RWPE1 (cell line): ENCODE measurements around the gene KCNH1.

Experiments
- CTCF ChIA-PET: fragments of 350-600 bp; sonication (Branson Sonifier 250); formaldehyde crosslinking; extraction: SDS; loops from one replicate; lab custom pipeline; 2021; lab: Yijun Ruan, JAX
- POLR2A ChIA-PET: fragments of 400-600 bp; formaldehyde crosslinking; extraction: SDS; loops from one replicate; lab custom pipeline; 2020; ENCODE audit warnings: antibody characterized with exemption; ENCODE audit not compliant: low non-redundant PET; lab: Yijun Ruan, JAX
- DNase-seq: peaks from one replicate; pipeline ENCODE4 v3.0.0; 2012; ENCODE audit warnings: low spot score
- H3K27ac ChIP-seq: fragments of 450-650 bp; 2 replicates; pipeline ENCODE4 v1.5.1; 2017
- CTCF ChIP-seq: fragments of 450-650 bp; conservative IDR thresholded peaks from 2 replicates; pipeline ENCODE4 v1.5.1; 2017; ENCODE audit warnings: low read depth, mild to moderate bottlenecking

The KCNH1 gene

GRCh38 chr1:210764536-210764935 is 369.4 kb downstream of the KCNH1 start:
- CTCF ChIA-PET: no interaction called here
- no peak for TF ChIP-seq CTCF
- POLR2A ChIA-PET: no interaction called here
- H3K27ac ChIP-seq: no peak overlapping the region
- DNase-seq: no peak

DNA sequence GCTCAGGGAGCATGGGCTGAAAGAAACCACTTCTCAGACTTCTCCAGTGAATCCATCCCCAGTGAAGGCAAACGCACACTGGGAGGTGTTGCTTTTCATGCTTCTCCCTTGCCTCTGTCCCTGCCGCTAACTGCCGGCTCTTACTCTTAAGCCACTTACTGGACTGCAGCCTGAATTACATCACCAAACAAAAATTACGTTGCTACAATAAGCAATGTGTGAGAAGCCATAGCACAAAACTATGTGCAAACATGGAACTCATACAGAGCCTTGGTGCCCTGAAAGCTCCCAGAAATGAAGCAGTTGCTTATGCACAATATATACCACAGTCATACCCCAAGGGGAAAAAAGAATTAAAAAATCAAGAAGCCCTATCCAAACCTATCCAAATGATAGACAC is 375.2 kb downstream of the KCNH1 start:
- ChIA-PET POLR2A (no interaction called here), CTCF (no interaction called here)
- no peak overlapping the region for H3K27ac ChIP-seq
- no peak for DNase-seq
- TF ChIP-seq CTCF: no peak

DNA sequence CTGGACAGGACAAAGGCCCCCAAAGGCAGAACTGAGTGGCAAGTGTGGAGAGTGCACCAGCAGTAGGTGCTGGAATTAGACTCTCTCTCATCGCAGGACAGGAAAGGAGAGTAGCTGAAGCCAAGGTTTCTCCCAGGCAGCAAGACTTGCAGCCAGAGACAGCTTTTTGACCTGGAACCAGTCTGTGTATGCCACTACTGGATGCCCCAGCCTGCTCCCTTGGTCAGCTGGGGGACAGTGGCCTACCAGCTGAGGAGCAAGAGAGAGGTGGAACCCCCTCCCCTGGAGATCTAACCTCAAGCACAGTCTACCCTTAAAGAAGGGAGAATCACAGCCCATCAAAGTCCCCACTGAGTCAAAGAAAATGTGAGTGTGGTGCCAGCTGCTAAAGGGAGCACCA is 375.7 kb downstream of the KCNH1 start:
- CTCF ChIA-PET: no interaction called here
- DNase-seq: no peak
- no peak for TF ChIP-seq CTCF
- POLR2A ChIA-PET: no interaction called here
- H3K27ac ChIP-seq: no peak overlapping the region

DNA sequence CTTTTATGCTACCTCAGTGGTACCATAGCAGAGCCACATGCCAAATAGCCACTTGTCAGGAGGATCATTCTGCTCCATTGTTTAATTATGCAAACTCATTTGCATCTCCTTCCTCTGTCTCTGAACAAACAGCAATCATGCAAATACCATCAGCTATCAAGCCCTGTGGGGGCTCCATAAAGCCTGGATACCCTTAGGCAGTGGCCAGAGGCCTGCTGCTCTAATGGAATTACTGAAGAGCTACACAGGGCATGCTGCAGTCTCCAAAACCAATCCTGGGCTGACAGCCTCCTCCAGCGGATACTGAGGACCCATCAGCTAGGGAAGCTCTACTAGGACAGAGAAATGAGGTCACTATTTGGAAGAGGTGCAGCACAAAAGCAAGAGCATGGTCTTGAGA is 376.3 kb downstream of the KCNH1 start:
- POLR2A ChIA-PET: no interaction called here
- no peak for TF ChIP-seq CTCF
- H3K27ac ChIP-seq: no peak overlapping the region
- CTCF ChIA-PET: no interaction called here
- no peak for DNase-seq

DNA sequence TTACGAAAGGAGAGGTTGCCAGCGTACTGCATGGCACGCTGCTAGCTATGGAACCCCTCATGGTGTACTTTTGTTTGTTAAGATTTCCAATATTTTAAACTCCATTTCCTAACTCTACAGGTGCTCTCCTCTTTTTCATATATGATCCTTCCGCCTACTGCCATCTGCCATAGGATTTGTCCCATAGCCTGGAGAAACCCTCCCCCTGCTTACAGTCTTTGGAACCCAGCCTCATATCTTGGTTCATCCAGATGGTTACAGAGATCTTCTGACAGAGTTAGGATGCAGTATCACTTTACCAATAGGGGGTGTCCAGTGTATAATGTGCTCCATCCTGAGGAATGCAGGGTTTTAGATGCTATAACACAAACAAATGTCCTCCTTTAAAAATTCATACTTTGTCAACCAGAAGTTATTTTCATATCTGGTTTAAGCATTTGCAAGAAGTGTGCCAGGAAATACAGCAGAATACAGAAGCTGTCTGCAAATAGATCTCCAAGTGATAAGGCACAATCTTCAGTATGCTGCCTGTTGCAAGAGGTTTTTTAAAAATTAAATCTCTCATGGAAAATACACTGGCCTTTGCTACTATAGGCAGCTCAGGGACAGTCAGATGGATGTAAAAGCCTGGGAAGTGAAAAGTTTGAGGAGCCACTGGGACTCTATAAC is 377.8 kb downstream of the KCNH1 start:
- DNase-seq: no peak

DNA sequence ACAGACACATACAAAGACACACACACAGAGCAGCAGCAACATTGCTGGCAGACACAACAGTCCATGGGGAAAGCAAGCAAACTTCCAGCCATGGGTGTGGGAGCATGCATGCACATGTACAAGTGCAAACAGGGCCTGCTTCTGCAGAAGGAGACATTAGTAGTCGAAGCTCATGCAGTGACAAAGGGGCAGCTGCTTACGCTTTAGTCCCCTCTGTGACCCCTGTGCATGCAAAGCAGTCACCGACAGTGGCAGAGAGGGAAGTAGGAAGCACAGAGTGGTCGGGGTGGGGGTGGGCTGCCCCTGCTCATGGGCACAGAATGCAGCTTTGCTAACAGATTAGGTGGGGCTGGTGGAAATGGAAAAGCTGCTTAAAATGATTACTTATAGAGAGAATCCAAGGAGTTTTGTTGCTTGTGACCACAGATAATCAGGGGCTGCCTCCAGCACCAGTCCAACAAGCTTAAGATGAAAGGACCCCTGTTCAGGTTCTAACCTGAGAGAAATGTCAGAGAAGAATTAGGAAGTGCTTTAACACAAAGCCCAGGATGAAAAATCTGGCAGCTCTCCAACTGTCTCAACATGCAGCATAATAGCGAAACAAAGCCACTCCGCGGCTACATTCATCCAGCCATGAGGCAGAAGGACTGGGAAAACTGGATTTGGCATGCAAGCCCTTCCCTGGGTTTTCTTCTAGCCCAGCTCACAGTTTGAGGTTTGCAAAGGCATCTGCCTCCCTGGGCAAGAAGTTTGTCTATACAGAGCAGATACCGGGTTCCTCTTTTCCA is 378.9 kb downstream of the KCNH1 start:
- CTCF ChIA-PET: interaction anchor here (0.7 kb wide), 2 partner anchors 16 to 19 kb away, joined by 3 read pairs; no protein-coding TSS in a partner anchor
- POLR2A ChIA-PET: no interaction called here
- DNase-seq: peak; percentile 5

More for the DNA sequence above, 377.8 kb downstream of the KCNH1 start:
- CTCF ChIA-PET: no interaction called here
- no peak for TF ChIP-seq CTCF
- POLR2A ChIA-PET: no interaction called here
- H3K27ac ChIP-seq: no peak overlapping the region

More for the DNA sequence above, 378.9 kb downstream of the KCNH1 start:
- H3K27ac ChIP-seq: no peak overlapping the region
- TF ChIP-seq CTCF: no peak
